HCT116 (cell line): Measurements from ENCODE around the gene NLRP1. TPM values are rescaled to one million over a fixed set of nuclear protein-coding genes. Genes with fewer than 3 reads are reported as not detected.

ENCODE experiments used
- ATAC-seq: fragments of 200-7000 bp; cut with Tn5 transposase; 2 replicates; pipeline ENCODE4 v1.9.1; 2020; ENCODE audit warnings: mild to moderate bottlenecking, moderate library complexity
- BruUV-seq: library from RNA; stranded (reverse); fragments of 400-500 nt; replicated peaks from 2 replicates; lab custom pipeline; 2021; lab: Mats Ljungman, UMichigan
- CTCF ChIA-PET: fragments of 300-600 bp; sonication (Branson Sonifier 250); formaldehyde crosslinking; loops from one replicate; lab custom pipeline; 2021; ENCODE audit warnings: antibody characterized with exemption; lab: Charles Lee
- POLR2A ChIA-PET: fragments of 300-600, 350-600 bp; sonication (Branson Sonifier 250); formaldehyde crosslinking; loops from one replicate; lab custom pipeline; 2021; ENCODE audit warnings: antibody characterized with exemption; lab: Charles Lee
- RAD21 ChIA-PET, 2 experiments: fragments of 300-600 bp; sonication (Branson Sonifier 250); formaldehyde crosslinking; loops; one replicate each; lab custom pipeline; 2023; ENCODE audit warnings: low total read pairs in 2 of 2; ENCODE audit not compliant: uncharacterized antibody in 2 of 2, unreplicated experiment in 2 of 2, low non-redundant PET in 1 of 2; lab: Charles Lee
- DNase-seq: peaks from one replicate; pipeline ENCODE4 v3.0.0-alpha.2; 2010; ENCODE audit warnings: low read depth, low spot score
- H2AFZ ChIP-seq: fragments of 200-600 bp; shearing (Covaris generic), sonication (generic); 2 replicates; pipeline ENCODE4 v1.6.1; 2017; ENCODE audit warnings: low read depth, mixed run types, mixed read lengths, antibody characterized with exemption, low read length; ENCODE audit not compliant: poor library complexity, severe bottlenecking
- H3K27ac ChIP-seq: 2 replicates; pipeline ENCODE4 v1.5.1; 2012; ENCODE audit warnings: low read depth, low read length
- H3K27me3 ChIP-seq: fragments of 200-600 bp; sonication (generic); 2 replicates; pipeline ENCODE4 v1.6.1; 2016; ENCODE audit warnings: mixed run types, low read length, mixed read lengths; ENCODE audit not compliant: insufficient read depth
- H3K36me3 ChIP-seq, 2 experiments: fragments of 200-500 bp in 1 of 2; fragments of 200-600 bp in 1 of 2; sonication (Bioruptor generic) in 1 of 2; sonication (generic) in 1 of 2; 2 replicates each; pipeline versions ENCODE4 v1.5.1 to v1.6.1; 2014 to 2016; ENCODE audit warnings: low read length in 2 of 2, inconsistent platforms in 1 of 2, mixed read lengths in 1 of 2, mixed run types in 1 of 2; ENCODE audit not compliant: insufficient read depth in 2 of 2, control insufficient read depth in 1 of 2
- H3K4me1 ChIP-seq, 2 experiments: fragments of 200-600 bp in 1 of 2; sonication (generic) in 1 of 2; 2 replicates each; pipeline versions ENCODE4 v1.5.1 to v1.6.1; 2012 to 2017; ENCODE audit warnings: low read length in 2 of 2, inconsistent platforms in 1 of 2, mild to moderate bottlenecking in 1 of 2, mixed read lengths in 1 of 2, mixed run types in 1 of 2, moderate library complexity in 1 of 2; ENCODE audit not compliant: insufficient read depth in 2 of 2, control insufficient read depth in 1 of 2
- H3K4me2 ChIP-seq: fragments of 200-600 bp; sonication (generic); 2 replicates; pipeline ENCODE4 v1.6.1; 2017; ENCODE audit warnings: mixed run types, low read length, mixed read lengths
- H3K4me3 ChIP-seq, 2 experiments: fragments of 200-600 bp in 1 of 2; sonication (generic) in 1 of 2; replicated peaks in 1 of 2; 2 replicates each; pipeline ENCODE4 v1.5.1; 2011 to 2016; ENCODE audit warnings: low read length in 2 of 2, control low read depth in 1 of 2, low read depth in 1 of 2, mild to moderate bottlenecking in 1 of 2, mixed read lengths in 1 of 2, mixed run types in 1 of 2
- H3K79me2 ChIP-seq: fragments of 200-600 bp; sonication (generic); 2 replicates; pipeline ENCODE4 v1.6.1; 2017; ENCODE audit warnings: mild to moderate bottlenecking, mixed run types, low read length, moderate library complexity, mixed read lengths; ENCODE audit not compliant: insufficient read depth
- H3K9ac ChIP-seq: fragments of 200-600 bp; sonication (generic); 2 replicates; pipeline ENCODE4 v1.6.1; 2016; ENCODE audit warnings: low read length, mixed read lengths
- H3K9me2 ChIP-seq: fragments of 200-600 bp; sonication (generic), shearing (Covaris generic); 2 replicates; pipeline ENCODE4 v1.6.1; 2017; ENCODE audit warnings: mixed run types, mild to moderate bottlenecking, moderate library complexity; ENCODE audit not compliant: insufficient read depth
- H3K9me3 ChIP-seq, 2 experiments: fragments of 200-500 bp in 1 of 2; fragments of 200-600 bp in 1 of 2; sonication (Bioruptor generic) in 1 of 2; sonication (generic) in 1 of 2; 2 replicates each; pipeline ENCODE4 v1.6.1; 2014 to 2017; ENCODE audit warnings: low read length in 2 of 2, mixed read lengths in 2 of 2, inconsistent platforms in 1 of 2, low read depth in 1 of 2, mild to moderate bottlenecking in 1 of 2, mixed run types in 1 of 2, moderate library complexity in 1 of 2; ENCODE audit not compliant: control insufficient read depth in 1 of 2, insufficient read depth in 1 of 2
- H4K20me1 ChIP-seq: fragments of 200-600 bp; sonication (generic), shearing (Covaris generic); 2 replicates; pipeline ENCODE4 v1.6.1; 2017; ENCODE audit warnings: mixed run types, mild to moderate bottlenecking, moderate library complexity; ENCODE audit not compliant: insufficient read depth
- CBX3 ChIP-seq: IDR thresholded peaks from 2 replicates; pipeline ENCODE4 v1.6.1; 2012; ENCODE audit warnings: low read depth
- CEBPB ChIP-seq: IDR thresholded peaks from 2 replicates; pipeline ENCODE4 v1.6.1; 2012; ENCODE audit warnings: low read depth
- EGR1 ChIP-seq: IDR thresholded peaks from 2 replicates; pipeline ENCODE4 v1.6.1; 2012; ENCODE audit warnings: low read depth
- ELF1 ChIP-seq: IDR thresholded peaks from 2 replicates; pipeline ENCODE4 v1.6.1; 2012; ENCODE audit warnings: low read depth, borderline replicate concordance
- EZH2 ChIP-seq: fragments of 200-600 bp; sonication (generic); IDR thresholded peaks from 2 replicates; pipeline ENCODE4 v1.6.1; 2017; ENCODE audit warnings: antibody characterized with exemption, mixed run types
- EZH2phosphoT487 ChIP-seq: fragments of 200-600 bp; IDR thresholded peaks from 2 replicates; pipeline ENCODE4 v1.6.1; 2018; ENCODE audit warnings: antibody characterized with exemption, borderline replicate concordance
- JUND ChIP-seq: IDR thresholded peaks from 2 replicates; pipeline ENCODE4 v1.6.1; 2012
- POLR2A ChIP-seq: IDR thresholded peaks from 2 replicates; pipeline ENCODE4 v1.7.0; 2011; ENCODE audit warnings: borderline replicate concordance; ENCODE audit not compliant: insufficient read depth, insufficient read length; ENCODE audit errors: extremely low read depth
- POLR2AphosphoS5 ChIP-seq: IDR thresholded peaks from 2 replicates; pipeline ENCODE4 v1.6.1; 2011; ENCODE audit warnings: mild to moderate bottlenecking, low read depth, low read length, moderate library complexity
- RAD21 ChIP-seq: IDR thresholded peaks from 2 replicates; pipeline ENCODE4 v1.6.1; 2012; ENCODE audit warnings: low read depth, mild to moderate bottlenecking
- SIN3A ChIP-seq: IDR thresholded peaks from 2 replicates; pipeline ENCODE4 v1.6.1; 2012; ENCODE audit warnings: low read depth
- SP1 ChIP-seq: IDR thresholded peaks from 2 replicates; pipeline ENCODE4 v1.6.1; 2012; ENCODE audit warnings: low read depth
- TCF7L2 ChIP-seq: IDR thresholded peaks from 2 replicates; pipeline ENCODE4 v1.7.0; 2011; ENCODE audit warnings: borderline replicate concordance, inconsistent platforms; ENCODE audit not compliant: insufficient read depth, insufficient read length; ENCODE audit errors: extremely low read depth
- YY1 ChIP-seq: IDR thresholded peaks from 2 replicates; pipeline ENCODE4 v1.6.1; 2011; ENCODE audit warnings: low read length, low read depth, moderate library complexity, mild to moderate bottlenecking; ENCODE audit not compliant: insufficient replicate concordance; ENCODE audit errors: extremely low read depth
- ZFX ChIP-seq: fragments of 450-650 bp; IDR thresholded peaks from 2 replicates; pipeline ENCODE4 v1.6.1; 2017
- intact Hi-C: fragments of 100-400 bp; cut with micrococcal nuclease; formaldehyde crosslinking; loops from 2 replicates; pipeline ENCODE4 v1.10.0; 2022
- total RNA-seq: library from RNA; stranded (reverse); gene quantifications from one replicate; pipeline ENCODE4 v1.2.1, GENCODE V29; 2021; ENCODE audit not compliant: unreplicated experiment
- TF ChIP-seq, protein P1 (sequence below): IDR thresholded peaks from 2 replicates; pipeline ENCODE4 v1.6.1; 2012
- TF ChIP-seq, protein P2 (sequence below), 3 experiments: fragments of 200-600 bp in 1 of 3; sonication (generic) in 1 of 3; IDR thresholded peaks in 2 of 3; conservative IDR thresholded peaks in 1 of 3; 2 replicates each; pipeline ENCODE4 v1.5.1; 2012 to 2017; ENCODE audit warnings: low read depth in 2 of 3, low read length in 2 of 3, antibody characterized with exemption in 1 of 3, borderline replicate concordance in 1 of 3, control low read depth in 1 of 3, mild to moderate bottlenecking in 1 of 3, mixed read lengths in 1 of 3, mixed run types in 1 of 3, moderate library complexity in 1 of 3; ENCODE audit not compliant: insufficient read depth in 1 of 3
- TF ChIP-seq, protein P3 (sequence below): IDR thresholded peaks from 2 replicates; pipeline ENCODE4 v1.6.1; 2011; ENCODE audit warnings: mild to moderate bottlenecking, low read length, moderate library complexity; ENCODE audit not compliant: insufficient replicate concordance; ENCODE audit errors: extremely low read depth

The NLRP1 gene
- total RNA-seq, 1 experiment from 2014 or later, result 7.2 TPM

DNA sequence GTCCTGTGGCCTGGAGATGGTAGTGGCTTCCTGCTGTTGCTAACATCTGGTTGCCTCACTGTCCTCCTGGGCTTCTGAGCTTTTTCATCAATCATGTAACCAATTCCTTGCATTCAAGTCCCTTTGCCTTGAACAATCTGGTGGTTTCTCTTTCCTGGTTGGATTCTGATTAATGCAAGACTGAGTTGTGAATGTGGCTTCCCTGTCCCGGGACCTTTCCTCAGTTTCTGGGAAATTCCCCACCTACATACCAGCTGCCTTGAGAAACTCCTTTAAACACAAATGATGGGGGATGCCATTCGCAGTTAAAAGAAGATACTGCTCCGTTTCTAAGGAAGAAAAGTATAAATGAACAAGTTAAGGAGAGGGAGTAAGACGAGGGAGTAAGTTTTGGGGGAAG, 39.9 kb upstream of the NLRP1 start:
- ChIA-PET POLR2A (no interaction called here), RAD21 (no interaction called here), CTCF (no interaction called here)
- Histone ChIP-seq H4K20me1 (no peaks in the 10 kb centered on the region), H3K4me2 (no peak overlapping the region), H3K4me3 (no peak overlapping the region), H3K4me1 (no peaks in the 10 kb centered on the region), H3K36me3 (no peaks in the 10 kb centered on the region), H2AFZ (no peak overlapping the region), H3K9ac (no peak overlapping the region), H3K9me3 (no peaks in the 10 kb centered on the region), H3K9me2 (no peaks in the 10 kb centered on the region), H3K79me2 (no peaks in the 10 kb centered on the region), H3K27me3 (peaks cover 72% of the 10 kb centered on the region), H3K27ac (no peak overlapping the region)
- DNase-seq (no peak), ATAC-seq (no peak)
- intact Hi-C loops, result no loop called here
- no TSS peak for BruUV-seq
- no peak for TF ChIP-seq CEBPB
- no peak for TF ChIP-seq EZH2
- TF ChIP-seq JUND, result no peak
- TF ChIP-seq, protein P1, sequence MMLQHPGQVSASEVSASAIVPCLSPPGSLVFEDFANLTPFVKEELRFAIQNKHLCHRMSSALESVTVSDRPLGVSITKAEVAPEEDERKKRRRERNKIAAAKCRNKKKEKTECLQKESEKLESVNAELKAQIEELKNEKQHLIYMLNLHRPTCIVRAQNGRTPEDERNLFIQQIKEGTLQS, result no peak
- TF ChIP-seq EGR1, result no peak
- TF ChIP-seq POLR2AphosphoS5, result no peak
- no peak for TF ChIP-seq SP1
- no peak for TF ChIP-seq ZFX
- TF ChIP-seq CBX3, result no peak
- TF ChIP-seq SIN3A, result no peak

DNA sequence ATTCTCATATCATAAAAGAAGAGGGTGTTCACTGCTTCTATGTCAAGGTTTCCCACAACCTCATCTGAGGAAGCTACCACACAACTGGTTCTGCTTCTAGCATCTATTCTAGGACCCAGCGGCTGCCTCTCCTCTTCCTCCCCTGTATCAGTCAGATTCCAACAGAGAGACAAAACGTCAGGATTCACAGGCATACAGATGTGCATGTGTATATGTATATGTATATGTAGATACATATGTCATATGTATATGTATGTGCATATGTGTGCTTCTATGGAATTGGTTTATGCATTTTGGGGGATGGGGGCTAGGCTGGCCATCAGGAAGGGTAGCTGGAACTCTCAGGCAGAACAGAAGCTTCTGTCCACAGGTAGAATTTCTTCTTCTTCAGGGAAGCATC, 37.4 kb upstream of the NLRP1 start:
- no peaks in the 10 kb centered on the region for H3K9me2 ChIP-seq
- no TSS peak for BruUV-seq
- intact Hi-C loops, result no loop called here
- RAD21 ChIA-PET, result no interaction called here
- H3K9me3 ChIP-seq, result no peaks in the 10 kb centered on the region
- no peak overlapping the region for H2AFZ ChIP-seq
- no peak overlapping the region for H3K4me3 ChIP-seq
- no peaks in the 10 kb centered on the region for H3K4me1 ChIP-seq
- ATAC-seq, result no peak
- CTCF ChIA-PET, result no interaction called here
- no peaks in the 10 kb centered on the region for H4K20me1 ChIP-seq
- POLR2A ChIA-PET, result no interaction called here
- H3K79me2 ChIP-seq, result no peaks in the 10 kb centered on the region
- peaks cover 66% of the 10 kb centered on the region for H3K27me3 ChIP-seq
- H3K36me3 ChIP-seq, result no peaks in the 10 kb centered on the region
- DNase-seq, result no peak
- no peak overlapping the region for H3K27ac ChIP-seq
- no peak overlapping the region for H3K4me2 ChIP-seq
- H3K9ac ChIP-seq, result no peak overlapping the region
- no peak for TF ChIP-seq CEBPB
- no peak for TF ChIP-seq ZFX
- TF ChIP-seq, protein P1, result no peak
- no peak for TF ChIP-seq YY1
- TF ChIP-seq SP1, result no peak
- no peak for TF ChIP-seq TCF7L2
- TF ChIP-seq CBX3, result no peak
- TF ChIP-seq, protein P2, sequence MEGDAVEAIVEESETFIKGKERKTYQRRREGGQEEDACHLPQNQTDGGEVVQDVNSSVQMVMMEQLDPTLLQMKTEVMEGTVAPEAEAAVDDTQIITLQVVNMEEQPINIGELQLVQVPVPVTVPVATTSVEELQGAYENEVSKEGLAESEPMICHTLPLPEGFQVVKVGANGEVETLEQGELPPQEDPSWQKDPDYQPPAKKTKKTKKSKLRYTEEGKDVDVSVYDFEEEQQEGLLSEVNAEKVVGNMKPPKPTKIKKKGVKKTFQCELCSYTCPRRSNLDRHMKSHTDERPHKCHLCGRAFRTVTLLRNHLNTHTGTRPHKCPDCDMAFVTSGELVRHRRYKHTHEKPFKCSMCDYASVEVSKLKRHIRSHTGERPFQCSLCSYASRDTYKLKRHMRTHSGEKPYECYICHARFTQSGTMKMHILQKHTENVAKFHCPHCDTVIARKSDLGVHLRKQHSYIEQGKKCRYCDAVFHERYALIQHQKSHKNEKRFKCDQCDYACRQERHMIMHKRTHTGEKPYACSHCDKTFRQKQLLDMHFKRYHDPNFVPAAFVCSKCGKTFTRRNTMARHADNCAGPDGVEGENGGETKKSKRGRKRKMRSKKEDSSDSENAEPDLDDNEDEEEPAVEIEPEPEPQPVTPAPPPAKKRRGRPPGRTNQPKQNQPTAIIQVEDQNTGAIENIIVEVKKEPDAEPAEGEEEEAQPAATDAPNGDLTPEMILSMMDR (IDR thresholded peaks at IDR 0.05 in 2 of 3, conservative IDR thresholded peaks at IDR 0.05 in 1 of 3; ENCODE audit: borderline replicate concordance in 1 of 3, insufficient read depth in 1 of 3, low read depth in 2 of 3, low read length in 2 of 3), result no peak
- no peak for TF ChIP-seq JUND
- no peak for TF ChIP-seq ELF1
- TF ChIP-seq EZH2phosphoT487, result no peak
- TF ChIP-seq, protein P3, sequence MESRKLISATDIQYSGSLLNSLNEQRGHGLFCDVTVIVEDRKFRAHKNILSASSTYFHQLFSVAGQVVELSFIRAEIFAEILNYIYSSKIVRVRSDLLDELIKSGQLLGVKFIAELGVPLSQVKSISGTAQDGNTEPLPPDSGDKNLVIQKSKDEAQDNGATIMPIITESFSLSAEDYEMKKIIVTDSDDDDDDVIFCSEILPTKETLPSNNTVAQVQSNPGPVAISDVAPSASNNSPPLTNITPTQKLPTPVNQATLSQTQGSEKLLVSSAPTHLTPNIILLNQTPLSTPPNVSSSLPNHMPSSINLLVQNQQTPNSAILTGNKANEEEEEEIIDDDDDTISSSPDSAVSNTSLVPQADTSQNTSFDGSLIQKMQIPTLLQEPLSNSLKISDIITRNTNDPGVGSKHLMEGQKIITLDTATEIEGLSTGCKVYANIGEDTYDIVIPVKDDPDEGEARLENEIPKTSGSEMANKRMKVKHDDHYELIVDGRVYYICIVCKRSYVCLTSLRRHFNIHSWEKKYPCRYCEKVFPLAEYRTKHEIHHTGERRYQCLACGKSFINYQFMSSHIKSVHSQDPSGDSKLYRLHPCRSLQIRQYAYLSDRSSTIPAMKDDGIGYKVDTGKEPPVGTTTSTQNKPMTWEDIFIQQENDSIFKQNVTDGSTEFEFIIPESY, result no peak
- no peak for TF ChIP-seq POLR2A
- no peak for TF ChIP-seq RAD21
- no peak for TF ChIP-seq EZH2
